SHP77 (cell line): ENCODE results near the gene INPP5D.

Experiments used
- DNase-seq, 2 experiments: peaks; one replicate each; lab custom pipeline; 2025; lab: John Stamatoyannopoulos, UW

INPP5D gene

GRCh38 chr2:233209117-233209532 is 149.0 kb downstream of the INPP5D start:
- no peak for DNase-seq

- no peak for DNase-seq
These were observed 149.5 kb downstream of the INPP5D start for GRCh38 chr2:233209533-233210171.

GRCh38 chr2:233210281-233210680 is 150.1 kb downstream of the INPP5D start:
- DNase-seq: no peak

- DNase-seq: no peak
These were observed 150.9 kb downstream of the INPP5D start for GRCh38 chr2:233210843-233211547.

GRCh38 chr2:233211548-233211895 is 151.4 kb downstream of the INPP5D start:
- no peak for DNase-seq

- no peak for DNase-seq
These were observed 152.9 kb downstream of the INPP5D start for GRCh38 chr2:233213011-233213410.

- no peak for DNase-seq
These were observed 153.8 kb downstream of the INPP5D start for GRCh38 chr2:233213975-233214374.

- no peak for DNase-seq
These were observed 157.8 kb downstream of the INPP5D start for GRCh38 chr2:233217892-233218377.

- no peak for DNase-seq
These were observed 158.7 kb downstream of the INPP5D start for GRCh38 chr2:233218836-233219235.

- no peak for DNase-seq
These were observed 159.7 kb downstream of the INPP5D start for GRCh38 chr2:233219848-233220247.

GRCh38 chr2:233221378-233222063 is 161.4 kb downstream of the INPP5D start:
- no peak for DNase-seq

GRCh38 chr2:233223059-233223894 is 163.1 kb downstream of the INPP5D start:
- DNase-seq: no peak

GRCh38 chr2:233225230-233226068 is 165.3 kb downstream of the INPP5D start:
- DNase-seq: no peak

GRCh38 chr2:233226511-233227031 is 166.4 kb downstream of the INPP5D start:
- DNase-seq: no peak

- no peak for DNase-seq
These were observed 167.3 kb downstream of the INPP5D start for GRCh38 chr2:233227346-233227978.

- DNase-seq: no peak
These were observed 168.2 kb downstream of the INPP5D start for GRCh38 chr2:233228376-233228775.

- no peak for DNase-seq
These were observed 173.6 kb downstream of the INPP5D start for GRCh38 chr2:233233618-233234230.

- no peak for DNase-seq
These were observed 174.1 kb downstream of the INPP5D start for GRCh38 chr2:233234264-233234663.

- no peak for DNase-seq
These were observed 174.9 kb downstream of the INPP5D start for GRCh38 chr2:233234996-233235395.

GRCh38 chr2:233235977-233236376 is 175.8 kb downstream of the INPP5D start:
- no peak for DNase-seq
